K562 (cell line): ENCODE data around the gene SLC29A2. TPM values are rescaled to one million over a fixed set of nuclear protein-coding genes. Genes with fewer than 3 reads are reported as not detected.

Experiments used
- CBFB ChIP-seq: sonication (generic); formaldehyde crosslinking; IDR thresholded peaks from 2 replicates; pipeline ENCODE4 v1.4.0; 2020; ENCODE audit warnings: mild to moderate bottlenecking, missing genetic modification reagents
- GABPB2 ChIP-seq: fragments of 250-450 bp; sonication (Bioruptor Pico); conservative IDR thresholded peaks from 2 replicates; pipeline ENCODE4 v1.5.1; 2021; ENCODE audit warnings: mild to moderate bottlenecking
- GTF2B ChIP-seq: IDR thresholded peaks from 2 replicates; pipeline ENCODE4 v1.6.1; 2011; ENCODE audit not compliant: insufficient read length; ENCODE audit errors: extremely low read depth
- GTF2E2 ChIP-seq: fragments of 200-800 bp; sonication (Bioruptor generic); IDR thresholded peaks from 2 replicates; pipeline ENCODE4 v1.6.1; 2016; ENCODE audit warnings: missing genetic modification characterization, missing compliant biosample characterization
- HES1 ChIP-seq: fragments of 450-650 bp; IDR thresholded peaks from 2 replicates; pipeline ENCODE4 v1.6.1; 2016; ENCODE audit warnings: low read depth, mild to moderate bottlenecking, moderate library complexity
- HNRNPUL1 ChIP-seq: fragments of 200-400 bp; formaldehyde crosslinking; IDR thresholded peaks from 2 replicates; pipeline ENCODE4 v1.6.1; 2017; ENCODE audit warnings: low read length
- MEIS2 ChIP-seq: fragments of 450-650 bp; IDR thresholded peaks from 2 replicates; pipeline ENCODE4 v1.6.1; 2014; ENCODE audit warnings: mild to moderate bottlenecking; ENCODE audit not compliant: partially characterized antibody
- NEUROD1 ChIP-seq: fragments of 150-350 bp; IDR thresholded peaks from 2 replicates; pipeline ENCODE4 v1.6.1; 2014; ENCODE audit warnings: borderline replicate concordance, low read length, low read depth; ENCODE audit not compliant: partially characterized antibody
- NRF1 ChIP-seq, 2 experiments: fragments of 450-650 bp; IDR thresholded peaks in 1 of 2; conservative IDR thresholded peaks in 1 of 2; 2 replicates each; pipeline ENCODE4 v1.6.1; 2014; ENCODE audit warnings: mild to moderate bottlenecking in 2 of 2
- PURB ChIP-seq: sonication (generic); formaldehyde crosslinking; IDR thresholded peaks from 2 replicates; pipeline ENCODE4 v1.9.0; 2021; ENCODE audit warnings: low read depth, mild to moderate bottlenecking, missing genetic modification reagents
- SIN3B ChIP-seq: fragments of 450-650 bp; IDR thresholded peaks from 2 replicates; pipeline ENCODE4 v1.6.1; 2017; ENCODE audit warnings: low read depth, mild to moderate bottlenecking, moderate library complexity
- SMARCB1 ChIP-seq: IDR thresholded peaks from 2 replicates; pipeline ENCODE4 v1.6.1; 2011; ENCODE audit warnings: improper control_type of control experiment, low read depth; ENCODE audit not compliant: insufficient read length
- TAF15 ChIP-seq: fragments of 200-400 bp; formaldehyde crosslinking; IDR thresholded peaks from 2 replicates; pipeline ENCODE4 v1.6.1; 2017; ENCODE audit warnings: mild to moderate bottlenecking, low read depth, low read length, moderate library complexity
- TCF7 ChIP-seq: sonication (generic); IDR thresholded peaks from 2 replicates; pipeline ENCODE4 v1.6.1; 2016; ENCODE audit warnings: antibody characterized with exemption, borderline replicate concordance
- TOE1 ChIP-seq, 2 experiments: fragments of 450-650 bp in 1 of 2; sonication (generic) in 1 of 2; formaldehyde crosslinking in 1 of 2; IDR thresholded peaks; 2 replicates each; pipeline versions ENCODE4 v1.7.1 to v1.8.0; 2016 to 2022; ENCODE audit warnings: borderline replicate concordance in 2 of 2, mild to moderate bottlenecking in 2 of 2, antibody characterized with exemption in 1 of 2, inconsistent platforms in 1 of 2, low read depth in 1 of 2, missing genetic modification reagents in 1 of 2, moderate library complexity in 1 of 2
- ZBTB33 ChIP-seq: sonication (generic); formaldehyde crosslinking; IDR thresholded peaks from 2 replicates; pipeline ENCODE4 v1.8.1; 2023; ENCODE audit warnings: mild to moderate bottlenecking, missing genetic modification reagents
- ZFP1 ChIP-seq: fragments of 450-650 bp; formaldehyde crosslinking; IDR thresholded peaks from 2 replicates; pipeline ENCODE4 v1.4.0; 2020; ENCODE audit warnings: mild to moderate bottlenecking, mixed read lengths
- ZHX1 ChIP-seq: fragments of 150-350 bp; conservative IDR thresholded peaks from 2 replicates; pipeline ENCODE4 v1.6.1; 2014; ENCODE audit warnings: low read length
- ZNF277 ChIP-seq: fragments of 250-450 bp; sonication (Bioruptor Pico); IDR thresholded peaks from 2 replicates; pipeline ENCODE4 v1.8.0; 2022; ENCODE audit warnings: inconsistent platforms, mild to moderate bottlenecking, moderate library complexity, borderline replicate concordance
- ZSCAN29 ChIP-seq: fragments of 450-650 bp; IDR thresholded peaks from 2 replicates; pipeline ENCODE4 v1.6.1; 2017
- polyA plus RNA-seq, 8 experiments: library from polyadenylated mRNA; depleted of rRNA in 4 of 8; stranded (reverse) in 5 of 8; unstranded in 3 of 8; fragments of >200 nt; fragmentation: Nextera tagmentation in 2 of 8; fragmentation: Illumina TruSeq in 1 of 8; extraction: Ambion mirVana in 2 of 8; extraction: Trizol in 1 of 8; gene quantifications; 2 replicates each; pipeline versions ENCODE4 v1.2.1 to v1.2.3, GENCODE V29; 2011 to 2014; ENCODE audit warnings: inconsistent platforms in 1 of 8, missing spikeins in 1 of 8
- total RNA-seq, 7 experiments: library from RNA; depleted of rRNA in 6 of 7; stranded (reverse); fragments of >200 nt in 6 of 7; fragmentation: Illumina TruSeq in 2 of 7; extraction: Trizol in 2 of 7; gene quantifications; 2 replicates each; pipeline versions ENCODE4 v1.2.1 to v1.2.3, GENCODE V29; 2011 to 2021; ENCODE audit warnings: low replicate concordance in 1 of 7

SLC29A2 gene
- total and polyA plus RNA-seq, 9 of the 15 experiments (the other 6 are each of a cell fraction or from before 2014, with no cell fraction given): 2.4 to 48.6 (median 14.2) TPM

- TF ChIP-seq NEUROD1 (peak; percentile 36), GABPB2 (CRISPR knock-in tag) (peak; percentile 74; the same call in 1 of the 2 replicates), TOE1 (IDR thresholded peaks at IDR 0.05; ENCODE audit: borderline replicate concordance) (no peak), TOE1 (CRISPR knock-in tag; IDR thresholded peaks at IDR 0.05; ENCODE audit: borderline replicate concordance, low read depth) (peak; percentile 84; the same call in 1 of the 2 replicates), ZNF277 (CRISPR knock-in tag) (no peak), MEIS2 (peak; percentile 57), HNRNPUL1 (no peak), GTF2B (no peak), ZHX1 (no peak), HES1 (no peak), SIN3B (no peak), TCF7 (no peak), TAF15 (no peak), PURB (CRISPR knock-in tag) (no peak), SMARCB1 (no peak), ZFP1 (CRISPR knock-in tag) (no peak), GTF2E2 (tag) (no peak), ZSCAN29 (no peak), CBFB (CRISPR knock-in tag) (no peak), ZBTB33 (CRISPR knock-in tag) (peak; percentile 44; the same call in 1 of the 2 replicates), NRF1 (conservative IDR thresholded peaks at IDR 0.05 in 1 of 2, IDR thresholded peaks at IDR 0.05 in 1 of 2) (peak; percentile 55 to 69)
Observed at GRCh38 chr11:66347425-66348276, 23.9 kb downstream of the SLC29A2 start, which contains the start of gene B4GAT1 (continued).
